ENCODE data around the gene GPC5.
"Not testable (repeated sequence)": the region's sequence is repeated elsewhere in the genome, so short reads cannot be mapped to it uniquely, and the experiment has no call there.

GPC5 gene

GRCh38 chr13:92657565-92657964 is 1259.1 kb downstream of the GPC5 start:
- no peak for DNase-seq (ENCODE audit: low spot score)

GRCh38 chr13:92658293-92658692 is 1259.9 kb downstream of the GPC5 start:
- DNase-seq (ENCODE audit: low spot score), result no peak

- no peak for DNase-seq (ENCODE audit: low spot score)
Observed at GRCh38 chr13:92661406-92661805, 1263.0 kb downstream of the GPC5 start.

GRCh38 chr13:92668157-92668556 is 1269.7 kb downstream of the GPC5 start:
- DNase-seq (ENCODE audit: low spot score), result no peak

- no peak for DNase-seq (ENCODE audit: low spot score)
Observed at GRCh38 chr13:92670096-92670495, 1271.7 kb downstream of the GPC5 start.

- DNase-seq (ENCODE audit: low spot score), result no peak
Observed at GRCh38 chr13:92671821-92672220, 1273.4 kb downstream of the GPC5 start.

- DNase-seq (ENCODE audit: low spot score), result no peak
Observed at GRCh38 chr13:92676246-92676645, 1277.8 kb downstream of the GPC5 start.

- DNase-seq (ENCODE audit: low spot score), result no peak
Observed at GRCh38 chr13:92677571-92677970, 1279.2 kb downstream of the GPC5 start.

GRCh38 chr13:92679602-92680001 is 1281.2 kb downstream of the GPC5 start:
- no peak for DNase-seq (ENCODE audit: low spot score)

- DNase-seq (ENCODE audit: low spot score), result no peak
Observed at GRCh38 chr13:92681239-92681638, 1282.8 kb downstream of the GPC5 start.

GRCh38 chr13:92682832-92683517 is 1284.6 kb downstream of the GPC5 start:
- no peak for DNase-seq (ENCODE audit: low spot score)

- no peak for DNase-seq (ENCODE audit: low spot score)
Observed at GRCh38 chr13:92694047-92694446, 1295.6 kb downstream of the GPC5 start.

- not testable (repeated sequence) for DNase-seq (ENCODE audit: low spot score)
Observed at GRCh38 chr13:92695827-92696226, 1297.4 kb downstream of the GPC5 start.

- no peak for DNase-seq (ENCODE audit: low spot score)
Observed at GRCh38 chr13:92716749-92717148, 1318.3 kb downstream of the GPC5 start.

GRCh38 chr13:92717857-92718256 is 1319.4 kb downstream of the GPC5 start:
- no peak for DNase-seq (ENCODE audit: low spot score)

- DNase-seq (ENCODE audit: low spot score), result no peak
Observed at GRCh38 chr13:92719868-92720267, 1321.4 kb downstream of the GPC5 start.

GRCh38 chr13:92721620-92722019 is 1323.2 kb downstream of the GPC5 start:
- no peak for DNase-seq (ENCODE audit: low spot score)

- no peak for DNase-seq (ENCODE audit: low spot score)
Observed at GRCh38 chr13:92727118-92727517, 1328.7 kb downstream of the GPC5 start.

GRCh38 chr13:92734068-92734467 is 1335.6 kb downstream of the GPC5 start:
- no peak for DNase-seq (ENCODE audit: low spot score)

- no peak for DNase-seq (ENCODE audit: low spot score)
Observed at GRCh38 chr13:92734545-92734944, 1336.1 kb downstream of the GPC5 start.

GRCh38 chr13:92735909-92736308 is 1337.5 kb downstream of the GPC5 start:
- no peak for DNase-seq (ENCODE audit: low spot score)

GRCh38 chr13:92739306-92739818 is 1340.9 kb downstream of the GPC5 start:
- DNase-seq (ENCODE audit: low spot score), result no peak

- DNase-seq (ENCODE audit: low spot score), result no peak
Observed at GRCh38 chr13:92743992-92744391, 1345.6 kb downstream of the GPC5 start.

GRCh38 chr13:92745258-92745657 is 1346.8 kb downstream of the GPC5 start:
- no peak for DNase-seq (ENCODE audit: low spot score)

Data from LoVo (cell line).